GM21529 (cell line): ENCODE measurements around the gene ANTXR2.
A peak's percentile ranks its signal among the peaks of the same experiment; 100 is the strongest.
"Not testable (repeated sequence)": the region's sequence is repeated elsewhere in the genome, so short reads cannot be mapped to it uniquely, and the experiment has no call there.

ENCODE experiments used
- ATAC-seq: cut with Tn5 transposase; IDR thresholded peaks from one replicate; pipeline ENCODE4 v1.9.1; 2021; ENCODE audit not compliant: unreplicated experiment

The ANTXR2 gene

GRCh38 chr4:80072744-80073472 is at the start of gene ANTXR2:
ANTXR2 (minus strand) TSS chr4:80073229; CDS start chr4:80072560, 669 bp downstream.
- ATAC-seq: peak; percentile 68

- not testable (repeated sequence) for ATAC-seq
Observed at GRCh38 chr4:80121815-80122214, 48.8 kb upstream of the ANTXR2 start.

- not testable (repeated sequence) for ATAC-seq
Observed at GRCh38 chr4:80119620-80120019, 46.6 kb upstream of the ANTXR2 start.

DNA sequence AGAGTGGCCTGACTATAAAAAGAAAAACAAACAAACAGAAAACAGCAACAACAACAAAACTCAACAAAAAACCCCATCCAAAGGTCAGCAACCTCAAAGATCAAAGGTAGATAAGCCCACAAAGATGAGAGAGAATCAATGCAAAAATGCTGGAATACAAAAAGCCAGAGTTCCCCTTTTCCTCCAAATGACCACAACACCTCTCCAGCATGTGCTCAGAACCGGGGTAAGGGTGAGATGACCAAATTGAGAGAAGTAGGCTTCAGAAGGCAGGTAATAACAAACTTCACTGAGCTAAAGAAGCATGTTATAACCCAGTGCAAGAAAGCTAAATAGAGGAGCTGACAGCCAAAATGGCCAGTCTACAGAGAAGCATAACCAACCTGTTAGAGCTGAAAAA is 43.5 kb upstream of the ANTXR2 start:
- no peak for ATAC-seq

DNA sequence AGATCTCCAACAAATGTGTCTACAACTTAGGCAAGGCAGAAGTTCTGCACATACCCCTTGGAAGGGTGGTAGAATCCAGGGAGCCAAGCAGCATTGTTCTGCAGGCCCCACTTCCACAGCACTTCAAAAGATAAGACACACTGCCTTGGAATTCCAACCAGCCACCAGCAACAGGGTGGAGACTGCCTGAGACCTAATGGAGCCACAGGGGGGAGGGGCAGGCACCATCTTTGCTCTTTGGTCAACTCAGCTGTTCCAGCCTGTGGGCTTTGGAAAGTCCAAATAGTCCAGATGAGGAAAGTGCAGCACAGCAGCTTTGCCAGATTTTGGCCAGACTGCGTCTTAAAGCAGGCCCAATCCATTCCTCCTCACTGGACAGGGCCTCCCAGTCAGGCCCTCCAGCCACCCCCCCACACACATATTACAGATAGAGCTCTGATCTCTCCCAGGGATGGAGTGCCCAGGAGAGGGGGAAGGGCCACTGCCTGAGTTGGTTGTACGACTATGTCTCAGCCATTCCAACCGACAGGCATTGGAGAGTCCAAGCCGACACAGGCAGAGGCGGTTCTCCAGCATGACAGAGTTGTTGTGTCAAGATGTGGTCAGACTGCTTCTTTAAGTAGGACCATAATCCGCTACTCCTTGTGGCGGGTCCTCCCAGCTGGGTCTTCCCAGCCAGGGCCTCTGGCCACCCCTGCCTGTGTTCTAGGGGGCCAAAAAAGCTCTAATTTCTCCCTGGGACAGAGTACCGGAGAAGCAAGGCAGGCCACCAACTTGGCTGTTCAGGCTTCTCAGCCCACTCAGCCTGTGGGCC is 42.5 kb upstream of the ANTXR2 start:
- no peak for ATAC-seq

DNA sequence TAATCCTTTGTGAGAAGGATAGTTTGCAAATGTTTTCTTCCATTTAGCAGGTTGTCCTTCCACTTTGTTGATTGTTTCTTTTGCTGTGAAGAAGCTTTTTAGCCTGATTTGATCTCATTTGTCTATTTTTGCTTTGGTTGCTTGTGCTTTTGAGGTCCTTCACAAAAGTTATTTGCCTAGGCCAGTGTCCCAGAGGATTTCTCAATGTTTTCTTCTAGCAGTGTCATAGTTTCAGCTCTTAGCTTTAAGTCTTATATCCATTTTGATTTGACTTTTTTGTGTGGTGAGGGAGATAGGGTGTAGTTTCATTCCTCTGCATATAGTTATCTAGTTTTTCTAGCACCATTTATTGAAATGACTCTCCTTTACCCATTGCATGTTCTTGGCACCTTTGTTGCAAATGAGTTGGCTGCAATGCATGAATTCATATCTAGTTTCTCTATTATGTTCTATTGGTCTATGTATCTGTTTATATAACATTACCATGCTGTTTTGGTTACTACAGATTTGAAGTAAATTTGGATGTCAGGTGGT is 41.8 kb upstream of the ANTXR2 start:
- no peak for ATAC-seq

DNA sequence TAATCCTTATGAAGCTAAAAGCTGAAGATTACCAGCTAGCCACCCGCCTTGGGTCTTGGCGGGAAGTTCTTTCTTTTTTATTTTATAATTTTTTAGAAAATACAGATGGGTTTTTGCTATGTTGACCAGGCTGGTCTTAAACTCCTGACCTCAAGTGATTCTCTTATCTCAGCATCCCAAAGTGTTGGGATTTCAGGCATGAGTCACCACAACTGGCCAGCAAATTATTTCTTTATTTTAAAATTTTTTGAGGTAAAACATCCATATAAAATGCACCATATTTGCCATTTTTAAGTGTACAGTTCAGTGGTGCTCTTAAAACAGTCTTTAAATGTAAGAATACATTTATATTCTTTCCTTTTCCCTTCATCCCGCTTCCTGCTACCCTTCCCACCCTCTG is 40.6 kb upstream of the ANTXR2 start:
- no peak for ATAC-seq

DNA sequence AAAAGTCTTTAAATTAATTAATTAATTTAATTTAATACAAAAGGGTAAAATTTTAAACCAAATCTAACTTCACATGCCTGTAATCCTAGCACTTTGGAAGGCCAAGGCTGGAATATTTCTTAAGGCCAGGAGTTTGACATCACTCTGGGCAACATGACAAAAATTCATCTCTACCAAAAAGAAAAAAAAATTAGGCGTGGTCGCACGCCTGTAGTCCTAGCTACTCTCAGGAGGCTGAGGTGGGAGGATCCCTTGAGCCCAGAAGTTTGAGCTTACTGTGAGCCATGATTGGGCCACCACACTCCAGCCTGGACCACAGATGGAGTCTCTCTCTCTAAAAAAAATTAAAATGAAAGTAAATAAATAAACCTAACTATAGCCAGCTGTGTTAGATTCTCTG is 39.2 kb upstream of the ANTXR2 start:
- no peak for ATAC-seq

DNA sequence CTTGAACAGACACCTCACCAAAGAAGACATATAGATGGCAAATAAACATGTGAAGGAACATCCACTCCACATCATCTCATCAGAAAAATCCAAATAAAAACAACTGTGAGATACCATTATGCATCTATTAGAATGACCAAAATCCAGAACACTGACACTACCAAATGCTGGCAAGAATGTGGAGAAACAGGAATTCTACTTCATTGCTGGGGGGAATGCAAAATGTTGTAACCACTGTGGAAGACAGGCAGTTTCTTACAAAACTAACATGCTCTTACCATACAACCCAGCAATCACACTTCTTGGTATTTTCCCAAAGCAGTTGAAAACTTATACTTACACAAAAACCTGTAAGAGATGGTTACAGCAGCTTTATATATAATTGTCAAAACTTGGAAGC is 38.2 kb upstream of the ANTXR2 start:
- no peak for ATAC-seq

DNA sequence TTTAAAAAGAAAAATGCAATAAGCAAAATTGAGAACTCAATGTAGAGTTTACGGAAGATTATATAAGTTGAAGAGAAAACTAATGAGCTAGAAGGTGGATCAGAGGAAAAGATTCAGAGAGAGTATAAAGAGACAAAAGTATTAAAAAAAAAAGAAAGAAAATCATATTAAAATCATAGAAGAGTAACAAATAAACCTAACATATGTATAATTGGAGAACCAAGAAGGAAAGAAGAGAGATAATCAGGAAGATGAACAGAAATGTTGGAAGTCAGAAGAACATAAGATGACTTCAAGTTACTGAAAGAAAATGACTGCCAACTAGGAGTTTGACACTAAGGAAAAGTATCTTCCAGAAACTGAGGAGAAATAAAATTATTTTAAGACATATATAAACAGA is 34.3 kb upstream of the ANTXR2 start:
- no peak for ATAC-seq

DNA sequence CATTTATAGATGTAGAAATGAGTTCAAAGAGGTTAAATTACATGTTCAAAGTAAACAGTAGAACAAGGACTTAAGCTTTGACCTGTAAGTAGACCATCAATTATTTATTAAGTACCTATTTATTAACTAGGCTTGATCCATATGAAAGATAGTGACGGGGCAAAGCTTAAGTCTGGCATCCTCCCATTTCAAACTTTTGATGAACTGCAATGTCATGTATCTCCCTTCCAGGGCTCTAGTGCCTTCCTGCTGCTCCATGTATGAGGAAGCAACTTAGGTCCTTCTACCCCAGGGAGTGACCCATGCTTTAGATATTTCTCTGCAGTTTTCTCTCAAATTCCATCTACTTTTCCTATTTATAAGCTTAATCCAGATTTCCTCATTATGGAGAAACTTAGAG is 31.9 kb upstream of the ANTXR2 start:
- ATAC-seq: no peak

- ATAC-seq: no peak
Observed at GRCh38 chr4:80103629-80104028, 30.6 kb upstream of the ANTXR2 start.

DNA sequence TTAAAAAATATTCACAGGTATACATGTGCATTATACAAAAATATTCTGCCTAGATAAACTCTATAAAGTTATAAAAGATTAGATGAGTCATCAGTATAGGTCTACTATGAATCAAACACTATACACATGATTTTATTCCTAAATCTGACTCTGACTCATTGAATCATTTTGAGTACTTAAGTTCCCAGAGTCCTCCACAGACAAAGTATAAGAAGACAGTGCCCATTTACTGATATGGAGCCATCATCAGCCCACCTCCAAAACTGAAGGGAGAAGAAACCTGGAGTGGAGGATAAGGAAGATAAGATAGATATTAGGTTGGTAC is 28.7 kb upstream of the ANTXR2 start:
- ATAC-seq: no peak

DNA sequence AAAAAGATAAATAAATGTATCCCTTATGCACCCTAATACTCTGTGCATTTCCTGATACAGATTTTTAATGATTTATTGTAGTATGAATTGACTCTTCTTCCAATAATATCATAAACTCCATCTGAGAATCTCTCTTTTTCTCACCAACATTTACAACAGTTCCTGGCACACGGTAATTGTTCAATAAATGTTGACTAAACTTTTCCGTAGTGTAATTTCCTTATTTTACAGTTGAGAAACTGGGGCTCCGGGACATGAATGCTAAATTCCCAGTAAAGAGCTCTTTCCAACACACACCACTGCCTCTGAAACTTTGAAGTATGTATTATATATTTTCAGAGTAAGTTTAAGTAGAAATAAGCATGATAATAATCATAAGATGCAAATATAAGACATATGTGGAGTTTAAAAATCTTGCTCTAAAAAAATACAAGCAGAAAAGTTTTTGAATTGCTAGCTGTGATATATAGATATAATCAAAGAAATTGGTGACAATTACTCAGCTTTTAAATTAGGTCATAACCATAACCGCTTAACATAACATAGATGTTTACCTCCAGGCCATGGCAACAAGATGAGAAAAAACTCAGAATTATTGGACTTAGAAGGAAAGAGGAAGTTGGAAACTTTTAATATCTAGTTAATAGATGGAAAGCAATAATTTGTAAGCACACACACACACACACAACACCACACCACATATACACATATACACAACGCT is 28.2 kb upstream of the ANTXR2 start:
- no peak for ATAC-seq

DNA sequence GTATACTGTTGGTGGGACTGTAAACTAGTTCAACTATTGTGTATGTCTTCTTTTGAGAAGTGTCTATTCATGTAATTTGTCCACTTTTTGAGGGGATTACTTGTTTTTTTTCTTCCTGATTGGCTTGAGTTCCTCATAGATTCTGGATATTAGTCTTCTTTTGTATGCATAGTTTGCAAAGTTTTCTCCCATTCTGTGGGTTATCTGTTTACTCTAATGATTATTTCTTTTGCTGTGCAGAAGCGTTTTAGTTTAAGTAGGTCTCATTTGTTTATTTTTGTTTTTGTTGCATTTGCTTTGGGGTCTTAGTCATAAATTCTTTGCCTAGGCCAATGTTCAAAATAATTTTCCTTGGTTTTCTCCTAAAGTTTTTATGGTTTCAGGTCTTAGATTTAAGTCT is 26.6 kb upstream of the ANTXR2 start:
- ATAC-seq: no peak

GRCh38 chr4:80098635-80099034 is 25.6 kb upstream of the ANTXR2 start:
- no peak for ATAC-seq

- no peak for ATAC-seq
Observed at GRCh38 chr4:80097400-80098177, 24.6 kb upstream of the ANTXR2 start.

- ATAC-seq: no peak
Observed at GRCh38 chr4:80096175-80096850, 23.3 kb upstream of the ANTXR2 start.

DNA sequence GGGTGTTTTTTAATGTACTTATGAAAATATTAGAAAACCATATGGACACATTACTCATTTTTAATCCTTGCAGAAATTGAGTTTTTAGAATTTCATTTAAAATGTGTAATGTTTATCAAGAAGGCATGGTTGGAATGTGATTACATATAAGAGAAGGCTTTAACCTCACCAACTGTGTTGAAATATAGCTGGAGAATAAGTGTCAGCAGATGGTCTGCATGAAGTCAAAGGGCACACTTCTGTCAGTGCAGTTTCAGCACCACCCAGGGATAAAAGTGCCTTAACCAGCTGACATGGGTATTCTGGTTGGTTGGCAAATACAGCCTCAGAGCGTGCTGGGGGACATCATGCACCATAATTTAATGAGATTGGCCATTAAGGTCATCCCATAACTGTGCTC is 21.2 kb upstream of the ANTXR2 start:
- no peak for ATAC-seq

GRCh38 chr4:80093563-80093962 is 20.5 kb upstream of the ANTXR2 start:
- no peak for ATAC-seq
